Central memory CD8-positive, alpha-beta T cell (primary cell): Measurements from ENCODE around the gene TEF.

ENCODE experiments used
- ATAC-seq: fragments of 150-1000 bp; cut with Tn5 transposase; replicated peaks from 2 replicates; pipeline ENCODE4 v1.10.0; 2022; ENCODE audit warnings: mild to moderate bottlenecking, moderate FRiP score, moderate number of reproducible peaks; ENCODE audit not compliant: poor library complexity, severe bottlenecking; ENCODE audit errors: extremely low read depth
- DNase-seq, 2 donors: peaks; one replicate each; pipeline ENCODE4 v3.0.0; 2021; ENCODE audit warnings: low spot score in 2 of 2
- H3K27ac Mint-ChIP-seq: one replicate; pipeline ENCODE4 v1.8.0; 2022; ENCODE audit warnings: low read depth, mild to moderate bottlenecking, moderate library complexity, mixed read lengths
- H3K27me3 Mint-ChIP-seq: one replicate; pipeline ENCODE4 v1.8.0; 2022; ENCODE audit warnings: mixed read lengths
- H3K36me3 Mint-ChIP-seq: one replicate; pipeline ENCODE4 v1.8.0; 2022; ENCODE audit warnings: mild to moderate bottlenecking, moderate library complexity, mixed read lengths; ENCODE audit not compliant: insufficient read depth
- H3K4me1 Mint-ChIP-seq: one replicate; pipeline ENCODE4 v1.8.0; 2022; ENCODE audit warnings: mixed read lengths
- H3K4me3 Mint-ChIP-seq: one replicate; pipeline ENCODE4 v1.8.0; 2022; ENCODE audit warnings: mild to moderate bottlenecking, moderate library complexity, mixed read lengths
- H3K9me3 Mint-ChIP-seq: one replicate; pipeline ENCODE4 v1.8.0; 2022; ENCODE audit warnings: mixed read lengths

Gene TEF

DNA sequence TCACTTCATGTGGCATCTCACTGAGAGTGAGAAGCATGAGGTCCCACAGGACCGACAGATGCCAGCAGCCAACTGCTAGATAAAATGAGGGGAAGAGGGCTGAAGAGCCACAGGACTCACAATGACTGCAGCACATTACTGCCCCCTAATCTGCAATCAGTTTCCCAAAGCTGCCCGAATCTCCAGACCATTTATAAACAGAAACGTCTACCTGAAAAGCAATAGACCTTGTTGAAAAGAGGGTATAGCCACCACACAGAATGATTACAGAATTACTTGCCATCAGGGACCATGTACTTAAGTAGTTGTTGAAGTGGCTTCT is 12.4 kb upstream of the TEF start:
- Mint-ChIP-seq H3K9me3 (no peaks in the 10 kb centered on the region), H3K4me3 (no peak overlapping the region), H3K27ac (no peak overlapping the region), H3K36me3 (no peaks in the 10 kb centered on the region), H3K27me3 (no peaks in the 10 kb centered on the region), H3K4me1 (no peaks in the 10 kb centered on the region)
- ATAC-seq: no peak
- no peak for DNase-seq

DNA sequence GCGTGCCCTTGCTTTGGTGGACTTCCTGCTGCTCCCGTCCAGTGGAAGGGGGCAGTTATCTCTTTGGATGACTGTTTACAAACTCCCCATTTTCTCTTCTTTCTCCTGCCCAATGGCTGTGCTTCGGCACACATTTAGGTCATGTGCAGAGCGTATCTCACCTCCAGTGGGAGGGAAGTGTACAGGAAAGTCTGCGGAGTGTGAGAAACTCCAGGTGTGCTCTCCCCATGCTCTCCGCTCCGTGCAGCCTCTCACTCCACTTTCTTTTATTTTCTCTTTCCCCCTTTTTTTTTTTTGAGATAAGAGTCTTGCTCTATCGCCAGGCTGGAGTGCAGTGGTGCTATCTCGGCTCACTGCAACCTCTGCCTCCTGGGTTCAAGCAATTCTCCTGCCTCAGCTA is 11.9 kb upstream of the TEF start:
- no peak for DNase-seq
- H3K4me1 Mint-ChIP-seq: no peaks in the 10 kb centered on the region
- no peak overlapping the region for H3K4me3 Mint-ChIP-seq
- H3K36me3 Mint-ChIP-seq: no peaks in the 10 kb centered on the region
- H3K9me3 Mint-ChIP-seq: no peaks in the 10 kb centered on the region
- no peak for ATAC-seq
- no peaks in the 10 kb centered on the region for H3K27me3 Mint-ChIP-seq
- no peak overlapping the region for H3K27ac Mint-ChIP-seq

DNA sequence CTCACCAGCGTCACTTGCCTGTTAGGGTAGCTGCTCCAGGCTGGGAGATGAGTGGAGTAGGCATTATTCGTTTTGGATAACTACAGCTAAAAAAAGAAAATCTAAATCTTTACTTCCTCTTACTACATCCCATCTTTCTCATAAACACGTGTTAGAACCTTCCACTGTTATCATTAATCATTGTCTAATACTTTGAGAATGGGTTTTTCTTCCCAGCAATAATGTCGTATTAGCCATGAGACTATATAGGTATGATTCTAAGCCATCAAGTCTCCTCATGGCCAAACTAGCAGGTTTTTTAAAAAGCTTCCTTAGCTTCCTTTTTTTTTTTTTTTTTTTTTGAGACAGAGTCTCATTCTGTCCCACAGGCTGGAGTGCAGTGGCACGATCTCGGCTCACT is 3.9 kb upstream of the TEF start:
- Mint-ChIP-seq H3K4me3 (no peak overlapping the region), H3K36me3 (peaks cover 8% of the 10 kb centered on the region), H3K4me1 (peaks cover 5% of the 10 kb centered on the region), H3K27ac (no peak overlapping the region), H3K9me3 (no peaks in the 10 kb centered on the region), H3K27me3 (no peaks in the 10 kb centered on the region)
- ATAC-seq: no peak
- no peak for DNase-seq

DNA sequence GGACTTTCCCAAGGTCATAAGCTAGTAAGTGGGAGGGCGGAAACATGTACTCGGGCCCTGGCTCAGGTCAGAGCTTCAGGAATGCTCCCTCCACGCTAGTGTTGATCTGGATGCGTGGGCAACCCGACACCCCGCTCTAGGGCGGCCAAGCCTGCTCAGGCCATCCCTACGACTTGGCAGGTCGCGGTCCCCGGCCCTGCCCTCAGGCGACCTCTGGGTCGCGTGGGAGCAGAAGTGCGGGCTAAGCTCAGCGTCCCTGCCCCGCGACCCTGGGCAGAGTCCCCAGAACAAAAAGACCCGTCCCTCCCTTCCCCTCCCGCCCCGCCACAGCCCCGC is 781 bp upstream of the TEF start:
- H3K36me3 Mint-ChIP-seq: peaks cover 10% of the 10 kb centered on the region
- no peaks in the 10 kb centered on the region for H3K9me3 Mint-ChIP-seq
- no peaks in the 10 kb centered on the region for H3K27me3 Mint-ChIP-seq
- peaks cover 11% of the 10 kb centered on the region for H3K4me1 Mint-ChIP-seq
- H3K27ac Mint-ChIP-seq: peak overlapping the region; percentile 93
- H3K4me3 Mint-ChIP-seq: peak overlapping the region; percentile 85
- no peak for ATAC-seq
- DNase-seq: no peak

DNA sequence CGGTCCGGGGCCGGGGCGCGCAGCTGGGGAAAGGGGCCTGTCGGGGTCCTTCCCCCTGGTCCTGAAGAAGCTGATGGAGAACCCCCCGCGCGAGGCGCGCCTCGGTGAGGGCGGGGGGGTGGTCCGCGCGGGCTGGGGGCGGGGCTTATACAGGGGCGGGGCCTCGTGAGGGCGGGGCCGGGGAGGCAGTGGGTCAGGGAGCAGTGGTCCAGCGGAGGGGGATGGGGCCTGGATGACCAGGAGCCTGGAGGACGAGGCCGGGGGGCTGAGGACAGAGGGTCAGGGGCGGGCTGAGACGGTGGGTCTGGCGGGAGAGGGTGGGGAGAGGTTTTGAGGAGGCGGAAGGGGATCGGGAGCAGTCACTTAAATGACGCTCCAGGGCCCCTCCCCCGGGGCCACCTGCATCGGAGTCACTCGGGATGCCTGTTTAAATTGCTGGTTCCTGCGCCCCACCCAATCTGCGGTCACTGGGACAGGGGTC is 396 bp downstream of the TEF start:
- Mint-ChIP-seq H3K27me3 (no peaks in the 10 kb centered on the region), H3K4me1 (peaks cover 11% of the 10 kb centered on the region), H3K9me3 (no peaks in the 10 kb centered on the region), H3K4me3 (peak overlapping the region; percentile 85), H3K27ac (peak overlapping the region; percentile 93), H3K36me3 (peaks cover 12% of the 10 kb centered on the region)
- DNase-seq: peak in 1 of 2 donors; percentile 48
- peak; percentile 11 for ATAC-seq

DNA sequence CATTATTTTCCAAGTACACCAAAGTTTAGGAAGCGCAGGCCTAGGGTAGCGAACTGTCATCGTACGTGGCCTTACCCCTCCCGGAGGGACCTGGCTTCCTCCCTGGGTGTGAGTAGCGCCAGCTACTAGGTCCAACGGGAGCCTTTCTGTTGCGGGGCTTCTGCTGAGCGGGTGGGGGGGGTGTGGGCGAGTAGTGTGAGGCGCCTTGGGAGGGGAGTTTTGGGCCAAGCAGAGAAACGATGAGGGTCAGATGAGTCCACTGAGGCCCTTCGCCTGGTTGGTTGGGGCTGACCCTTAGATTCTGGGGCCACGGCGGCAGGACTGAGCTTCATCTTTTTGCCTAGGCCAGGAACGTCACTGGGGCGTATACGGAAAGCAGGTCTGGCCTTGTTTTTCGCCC is 868 bp downstream of the TEF start:
- peak overlapping the region; percentile 93 for H3K27ac Mint-ChIP-seq
- no peaks in the 10 kb centered on the region for H3K9me3 Mint-ChIP-seq
- H3K27me3 Mint-ChIP-seq: no peaks in the 10 kb centered on the region
- H3K36me3 Mint-ChIP-seq: peaks cover 12% of the 10 kb centered on the region
- DNase-seq: no peak
- ATAC-seq: no peak
- peaks cover 11% of the 10 kb centered on the region for H3K4me1 Mint-ChIP-seq
- peak overlapping the region; percentile 85 for H3K4me3 Mint-ChIP-seq

DNA sequence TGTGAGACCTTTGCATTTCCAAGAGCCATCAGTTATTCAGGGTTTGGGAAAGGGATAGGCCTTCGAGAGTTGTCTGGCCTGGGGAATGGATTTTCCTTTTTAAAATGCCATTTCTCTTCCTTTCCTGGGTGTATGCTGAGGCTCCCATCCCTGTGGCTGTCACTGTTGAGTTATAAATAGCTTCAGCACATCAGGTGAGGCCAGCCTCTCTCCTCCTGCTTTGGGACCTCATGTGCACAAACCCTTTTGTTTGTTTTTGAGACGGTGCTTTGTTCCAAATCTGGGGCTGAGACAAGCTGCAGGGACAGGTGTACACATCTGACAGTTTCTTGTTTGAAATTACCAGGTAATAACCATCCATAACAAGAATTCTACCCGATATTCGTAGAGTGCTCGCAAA is 1.3 kb downstream of the TEF start:
- Mint-ChIP-seq H3K9me3 (no peaks in the 10 kb centered on the region), H3K36me3 (peaks cover 12% of the 10 kb centered on the region), H3K4me1 (peaks cover 11% of the 10 kb centered on the region), H3K4me3 (peak overlapping the region; percentile 85), H3K27me3 (no peaks in the 10 kb centered on the region), H3K27ac (no peak overlapping the region)
- no peak for ATAC-seq
- no peak for DNase-seq

DNA sequence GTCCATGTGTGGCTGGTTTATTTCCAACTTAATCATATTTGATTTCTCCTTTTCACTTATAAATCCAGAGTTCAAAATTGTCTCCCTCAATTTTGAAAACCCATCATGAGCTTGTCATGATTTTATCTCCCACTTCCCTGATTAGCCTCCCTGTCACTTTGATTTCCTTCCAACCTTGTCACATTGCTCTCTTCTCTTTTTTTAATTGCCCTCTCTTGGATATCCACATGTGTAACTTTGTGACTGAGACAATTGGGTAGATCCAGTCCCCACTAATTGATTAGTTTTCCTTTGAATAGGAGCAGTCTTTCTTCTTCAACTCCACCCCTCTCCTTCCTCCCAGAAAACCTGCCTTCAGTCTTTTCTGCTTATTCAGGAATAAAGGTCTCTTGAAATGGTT is 2.4 kb downstream of the TEF start:
- DNase-seq (no peak), ATAC-seq (no peak)
- Mint-ChIP-seq H3K27me3 (no peaks in the 10 kb centered on the region), H3K4me3 (peak overlapping the region; percentile 85), H3K9me3 (no peaks in the 10 kb centered on the region), H3K36me3 (peaks cover 17% of the 10 kb centered on the region), H3K27ac (no peak overlapping the region), H3K4me1 (peaks cover 11% of the 10 kb centered on the region)

DNA sequence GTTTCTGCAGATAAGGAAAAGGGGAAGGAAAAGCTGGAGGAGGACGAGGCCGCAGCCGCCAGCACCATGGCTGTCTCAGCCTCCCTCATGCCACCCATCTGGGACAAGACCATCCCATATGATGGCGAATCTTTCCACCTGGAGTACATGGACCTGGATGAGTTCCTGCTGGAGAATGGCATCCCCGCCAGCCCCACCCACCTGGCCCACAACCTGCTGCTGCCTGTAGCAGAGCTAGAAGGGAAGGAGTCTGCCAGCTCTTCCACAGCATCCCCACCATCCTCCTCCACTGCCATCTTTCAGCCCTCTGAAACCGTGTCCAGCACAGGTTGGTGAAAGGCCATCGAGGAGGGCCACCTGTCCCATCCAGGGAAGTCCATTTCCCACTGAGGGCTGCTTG is 5.6 kb downstream of the TEF start:
- no peak overlapping the region for H3K4me3 Mint-ChIP-seq
- H3K36me3 Mint-ChIP-seq: peaks cover 10% of the 10 kb centered on the region
- no peaks in the 10 kb centered on the region for H3K27me3 Mint-ChIP-seq
- ATAC-seq (no peak), DNase-seq (no peak)
- no peaks in the 10 kb centered on the region for H3K9me3 Mint-ChIP-seq
- no peak overlapping the region for H3K27ac Mint-ChIP-seq
- peaks cover 6% of the 10 kb centered on the region for H3K4me1 Mint-ChIP-seq

DNA sequence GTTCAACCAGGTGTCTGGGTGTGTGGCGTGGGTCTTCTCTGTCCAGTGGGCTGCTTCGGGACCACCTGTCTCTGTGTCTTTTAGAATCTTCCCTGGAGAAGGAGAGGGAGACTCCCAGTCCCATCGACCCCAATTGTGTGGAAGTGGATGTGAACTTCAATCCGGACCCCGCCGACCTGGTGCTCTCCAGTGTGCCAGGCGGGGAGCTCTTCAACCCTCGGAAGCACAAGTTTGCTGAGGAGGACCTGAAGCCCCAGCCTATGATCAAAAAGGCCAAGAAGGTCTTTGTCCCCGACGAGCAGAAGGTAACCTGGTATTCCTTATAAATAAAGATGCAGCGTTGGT is 12.2 kb downstream of the TEF start:
- H3K27ac Mint-ChIP-seq: no peak overlapping the region
- DNase-seq (no peak), ATAC-seq (no peak)
- peaks cover 12% of the 10 kb centered on the region for H3K36me3 Mint-ChIP-seq
- no peak overlapping the region for H3K4me3 Mint-ChIP-seq
- no peaks in the 10 kb centered on the region for H3K27me3 Mint-ChIP-seq
- no peaks in the 10 kb centered on the region for H3K4me1 Mint-ChIP-seq
- no peaks in the 10 kb centered on the region for H3K9me3 Mint-ChIP-seq

DNA sequence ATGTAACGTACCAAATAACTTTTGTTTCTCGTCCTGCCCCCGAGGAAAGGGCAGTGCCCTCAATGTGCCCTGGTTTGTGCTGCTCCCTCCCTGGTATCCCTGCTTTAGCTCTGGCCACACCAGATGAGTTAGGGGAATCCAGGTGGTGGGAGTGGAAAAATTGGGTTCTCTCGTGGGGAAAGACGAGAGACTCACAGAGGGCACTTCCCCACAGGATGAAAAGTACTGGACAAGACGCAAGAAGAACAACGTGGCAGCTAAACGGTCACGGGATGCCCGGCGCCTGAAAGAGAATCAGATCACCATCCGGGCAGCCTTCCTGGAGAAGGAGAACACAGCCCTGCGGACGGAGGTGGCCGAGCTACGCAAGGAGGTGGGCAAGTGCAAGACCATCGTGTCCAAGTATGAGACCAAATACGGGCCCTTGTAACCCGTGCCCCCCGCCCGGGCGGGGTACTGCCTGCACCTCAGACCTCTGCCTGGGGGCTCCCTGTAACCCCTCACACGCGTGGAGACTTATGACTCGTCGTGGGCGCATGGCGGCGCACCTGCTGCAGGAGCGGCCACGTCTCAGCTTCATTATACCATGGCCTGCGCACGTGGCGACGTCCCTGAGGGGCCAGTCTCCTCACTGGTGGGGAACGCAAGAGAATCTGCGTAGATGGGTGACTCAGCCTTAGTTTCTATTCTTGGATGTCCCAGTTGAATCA is 13.9 kb downstream of the TEF start:
- no peak overlapping the region for H3K27ac Mint-ChIP-seq
- H3K4me3 Mint-ChIP-seq: no peak overlapping the region
- no peaks in the 10 kb centered on the region for H3K4me1 Mint-ChIP-seq
- H3K36me3 Mint-ChIP-seq: peaks cover 13% of the 10 kb centered on the region
- ATAC-seq (no peak), DNase-seq (no peak)
- H3K27me3 Mint-ChIP-seq: no peaks in the 10 kb centered on the region
- no peaks in the 10 kb centered on the region for H3K9me3 Mint-ChIP-seq

DNA sequence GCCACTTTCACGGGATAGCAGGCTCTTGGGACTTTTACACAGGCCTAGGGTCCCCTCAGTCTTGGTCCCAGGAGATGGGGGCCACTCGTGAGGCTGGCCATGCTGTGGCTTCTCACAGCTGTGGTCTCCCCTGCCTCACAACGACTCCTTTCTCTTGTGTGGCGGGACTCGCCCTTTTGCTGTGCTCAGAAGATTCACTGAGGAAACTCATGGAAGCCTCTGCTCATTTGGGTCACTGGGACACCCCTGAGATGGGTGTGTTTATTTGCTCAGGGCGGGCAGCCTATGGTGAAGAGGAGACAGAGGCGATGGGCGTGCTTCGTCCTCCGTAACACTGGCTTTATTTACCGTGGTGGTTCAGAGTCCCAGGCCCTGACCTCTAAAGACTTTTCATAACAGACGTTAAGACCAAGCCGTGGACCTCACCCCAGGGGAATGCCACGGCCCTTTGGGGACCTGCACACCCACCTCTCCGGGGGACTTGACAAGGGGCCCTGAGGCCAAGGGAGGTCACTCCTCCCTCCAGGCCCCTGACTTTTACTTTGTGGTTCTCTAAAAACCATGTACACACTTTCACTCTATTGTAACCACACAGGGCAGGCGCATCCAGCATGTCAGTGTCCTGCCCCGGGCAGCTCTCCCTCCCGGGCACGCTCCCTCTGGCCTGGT is 15.5 kb downstream of the TEF start:
- no peaks in the 10 kb centered on the region for H3K27me3 Mint-ChIP-seq
- no peak overlapping the region for H3K27ac Mint-ChIP-seq
- no peak overlapping the region for H3K4me3 Mint-ChIP-seq
- H3K4me1 Mint-ChIP-seq: no peaks in the 10 kb centered on the region
- H3K9me3 Mint-ChIP-seq: no peaks in the 10 kb centered on the region
- H3K36me3 Mint-ChIP-seq: peaks cover 12% of the 10 kb centered on the region
- DNase-seq (no peak), ATAC-seq (no peak)

DNA sequence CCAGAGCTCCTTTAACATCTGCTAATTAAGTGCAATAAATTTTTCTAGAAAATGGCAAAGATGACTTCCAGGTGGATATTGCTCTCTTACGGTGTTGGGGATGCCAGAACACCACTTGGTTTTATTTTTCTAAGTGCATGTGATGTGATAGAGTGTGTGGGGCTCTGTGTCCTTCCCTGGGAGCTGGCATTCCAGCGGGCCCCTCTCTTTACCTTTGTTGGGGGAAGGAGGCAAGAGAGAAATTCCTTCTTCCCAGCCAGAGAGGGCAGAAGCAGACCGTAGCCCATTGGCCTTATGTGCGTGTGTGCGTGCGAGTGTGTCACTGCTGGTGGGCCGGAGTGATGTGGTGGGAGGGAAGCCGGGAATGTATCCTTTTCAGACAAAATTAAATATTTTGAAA is 17.2 kb downstream of the TEF start:
- H3K36me3 Mint-ChIP-seq: peaks cover 9% of the 10 kb centered on the region
- no peaks in the 10 kb centered on the region for H3K27me3 Mint-ChIP-seq
- no peak for ATAC-seq
- H3K4me1 Mint-ChIP-seq: peaks cover 5% of the 10 kb centered on the region
- no peak overlapping the region for H3K27ac Mint-ChIP-seq
- H3K9me3 Mint-ChIP-seq: no peaks in the 10 kb centered on the region
- no peak overlapping the region for H3K4me3 Mint-ChIP-seq
- no peak for DNase-seq
